Peyer's patch (tissue), 4 donors: ENCODE results near the gene KRT7.

ENCODE experiments used
- CTCF ChIP-seq, 6 experiments: fragments of 450-650 bp in 4 of 6; fragments of 200-600 bp in 2 of 6; sonication (generic) in 1 of 6; IDR thresholded peaks; one replicate each; pipeline ENCODE4 v1.5.1; 2017 to 2019; ENCODE audit warnings: antibody characterized with exemption in 6 of 6, mild to moderate bottlenecking in 3 of 6, moderate library complexity in 1 of 6
- POLR2A ChIP-seq, 2 donors: fragments of 450-650 bp; IDR thresholded peaks; one replicate each; pipeline ENCODE4 v1.5.1; 2017; ENCODE audit warnings: antibody characterized with exemption in 2 of 2, mild to moderate bottlenecking in 2 of 2, moderate library complexity in 2 of 2

GRCh38 chr12:52284562-52285171, 51.6 kb downstream of the KRT7 start:
- no peak for TF ChIP-seq CTCF (IDR thresholded peaks at IDR 0.05)
- TF ChIP-seq POLR2A (IDR thresholded peaks at IDR 0.05) = no peak
